Activated CD4-positive, alpha-beta T cell treated with anti-CD3 and anti-CD28 coated beads for 36 hours (primary cell): ENCODE data around the gene C10orf143. TPM values are rescaled to one million over a fixed set of nuclear protein-coding genes. Genes with fewer than 3 reads are reported as not detected.

Experiments used
- ATAC-seq: fragments of 200-7000 bp; cut with Tn5 transposase; one replicate; pipeline ENCODE4 v1.10.0; 2021; ENCODE audit warnings: mild to moderate bottlenecking, moderate library complexity
- CTCF ChIA-PET: fragments of 350-600 bp; sonication (Branson Sonifier 250); formaldehyde crosslinking; loops from one replicate; lab custom pipeline; 2021; ENCODE audit warnings: antibody characterized with exemption; lab: Charles Lee
- POLR2A ChIA-PET: fragments of 350-600 bp; sonication (Branson Sonifier 250); formaldehyde crosslinking; loops from one replicate; lab custom pipeline; 2021; ENCODE audit warnings: antibody characterized with exemption, inconsistent platforms; lab: Charles Lee
- DNase-seq: peaks from one replicate; pipeline ENCODE4 v3.0.0-alpha.2; 2020
- H3K27ac Mint-ChIP-seq: one replicate; pipeline ENCODE4 v1.8.0; 2021; ENCODE audit warnings: mixed read lengths
- H3K27me3 Mint-ChIP-seq: one replicate; pipeline ENCODE4 v1.8.0; 2021; ENCODE audit warnings: mixed read lengths
- H3K36me3 Mint-ChIP-seq: one replicate; pipeline ENCODE4 v1.8.0; 2021; ENCODE audit warnings: low read depth, mixed read lengths
- H3K4me1 Mint-ChIP-seq: one replicate; pipeline ENCODE4 v1.8.0; 2021; ENCODE audit warnings: mixed read lengths
- H3K4me3 Mint-ChIP-seq: one replicate; pipeline ENCODE4 v1.8.0; 2021; ENCODE audit warnings: mild to moderate bottlenecking, moderate library complexity, mixed read lengths
- H3K9me3 Mint-ChIP-seq: one replicate; pipeline ENCODE4 v1.8.0; 2021; ENCODE audit warnings: low read depth, mixed read lengths
- intact Hi-C, 2 experiments: fragments of 100-400 bp; cut with DNase I in 1 of 2; cut with micrococcal nuclease in 1 of 2; formaldehyde crosslinking; loops; one replicate each; pipeline versions ENCODE4 v1.14.2 to v1.15.1; 2022 to 2024; cut with DNase I, micrococcal nuclease
- total RNA-seq, 2 experiments: library from RNA; stranded (reverse); gene quantifications; one replicate each; pipeline ENCODE4 v1.2.3, GENCODE V29; 2021

Gene C10orf143
- total RNA-seq, 2 experiments from 2014 or later = 4.0 to 5.4 TPM

DNA sequence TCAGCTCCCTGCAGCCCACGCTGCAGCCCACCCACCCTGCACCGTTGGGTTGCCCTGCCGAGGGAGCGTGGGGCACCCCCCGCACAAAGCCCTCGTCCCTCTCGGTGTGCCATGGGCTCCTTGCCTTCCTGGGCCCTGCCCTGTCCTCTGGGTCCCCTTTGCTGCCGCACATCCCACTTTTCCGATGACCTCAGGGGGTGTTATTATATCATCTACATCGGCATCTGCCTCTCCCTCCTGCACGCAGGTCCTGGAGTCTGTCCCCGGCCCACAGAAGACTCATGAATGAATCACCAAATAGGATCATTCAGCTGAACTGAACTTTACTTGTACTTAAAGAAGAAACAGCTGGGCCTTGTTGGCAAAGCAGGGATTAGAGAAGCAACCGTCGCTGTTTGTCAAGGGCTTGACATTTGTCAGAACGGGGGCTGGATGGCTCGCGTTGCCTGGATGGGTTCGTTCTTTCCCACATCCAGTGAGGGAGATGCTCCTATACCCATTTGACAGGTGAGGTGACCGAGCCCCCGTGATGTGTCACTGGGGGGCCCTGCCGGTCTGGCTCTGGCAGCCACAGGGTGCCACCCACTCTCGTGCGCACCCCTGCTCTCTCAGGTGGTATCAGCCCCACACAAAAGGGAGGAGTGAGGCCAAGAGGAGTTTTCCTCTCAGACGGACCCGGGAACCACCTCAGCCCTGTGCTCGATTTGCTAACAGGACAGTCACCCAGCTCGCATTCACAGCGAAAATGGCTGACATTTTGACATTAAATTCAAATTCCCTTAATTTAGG is 87.9 kb downstream of the C10orf143 start:
- H3K36me3 Mint-ChIP-seq = no peaks in the 10 kb centered on the region
- no peaks in the 10 kb centered on the region for H3K27me3 Mint-ChIP-seq
- no peak overlapping the region for H3K4me3 Mint-ChIP-seq
- H3K4me1 Mint-ChIP-seq = no peaks in the 10 kb centered on the region
- intact Hi-C loops = no loop called here
- ChIA-PET CTCF (interaction anchor here (0.7 kb wide), 1 partner anchor 23 kb away, joined by 5 read pairs; no protein-coding TSS in a partner anchor), POLR2A (no interaction called here)
- no peak overlapping the region for H3K27ac Mint-ChIP-seq
- ATAC-seq (no peak), DNase-seq (no peak)
- H3K9me3 Mint-ChIP-seq = no peaks in the 10 kb centered on the region

DNA sequence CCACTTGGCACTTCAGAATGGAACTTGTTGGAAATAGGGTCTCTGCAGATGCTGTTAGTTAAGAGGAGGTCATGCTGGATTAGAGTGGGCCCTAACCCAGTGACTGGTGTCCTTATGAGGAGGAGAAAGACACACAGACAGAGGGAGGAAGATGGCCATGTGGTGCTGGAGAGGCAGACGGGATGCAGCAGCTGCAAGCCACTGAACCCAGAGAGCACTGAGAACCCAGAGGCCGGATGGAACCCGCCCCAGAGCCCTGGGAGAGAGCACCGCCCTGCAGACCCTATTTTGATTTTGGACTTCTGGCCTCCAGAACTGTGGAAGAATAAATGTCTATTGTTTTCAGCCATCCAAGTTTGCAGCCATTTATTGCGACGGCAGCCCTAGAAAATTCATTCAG is 88.5 kb downstream of the C10orf143 start:
- no peak overlapping the region for H3K4me3 Mint-ChIP-seq
- POLR2A ChIA-PET = no interaction called here

DNA sequence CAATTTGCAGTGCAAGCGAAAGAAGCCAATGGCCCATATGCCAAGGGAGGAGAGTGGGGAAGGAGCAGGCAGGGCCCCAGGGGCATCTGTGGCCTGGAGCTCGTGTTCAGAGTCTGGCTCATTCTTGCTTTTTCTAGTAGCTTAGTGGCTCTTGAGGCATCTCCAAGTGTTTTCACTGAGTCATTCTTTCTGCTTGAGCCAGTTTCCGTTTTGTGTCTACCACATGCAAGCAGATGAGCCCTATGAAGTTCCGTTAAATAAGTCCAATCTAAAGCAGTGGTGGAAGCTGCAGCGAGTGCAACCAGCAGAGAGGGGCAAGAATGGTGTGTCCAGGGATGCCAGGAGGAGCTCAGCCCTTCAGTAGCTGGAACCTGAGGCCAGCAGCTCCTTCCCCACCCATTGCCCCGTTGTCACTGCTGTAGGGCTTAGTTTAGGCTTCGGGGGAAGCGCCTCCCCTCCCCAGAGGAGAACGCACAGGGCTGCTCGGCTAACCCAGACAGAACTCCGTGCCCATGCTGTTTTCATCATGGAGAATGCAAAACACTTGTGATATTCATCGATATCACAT is 89.2 kb downstream of the C10orf143 start:
- H3K27ac Mint-ChIP-seq = no peak overlapping the region
- no peaks in the 10 kb centered on the region for H3K9me3 Mint-ChIP-seq
- POLR2A ChIA-PET = no interaction called here
- H3K36me3 Mint-ChIP-seq = no peaks in the 10 kb centered on the region
- CTCF ChIA-PET = no interaction called here
- ATAC-seq = peak; percentile 53
- H3K4me1 Mint-ChIP-seq = no peaks in the 10 kb centered on the region
- H3K27me3 Mint-ChIP-seq = no peaks in the 10 kb centered on the region
- intact Hi-C loops = no loop called here
- no peak overlapping the region for H3K4me3 Mint-ChIP-seq
- DNase-seq = peak; percentile 32

More for the DNA sequence above, 88.5 kb downstream of the C10orf143 start:
- intact Hi-C loops = no loop called here
- H3K27ac Mint-ChIP-seq = no peak overlapping the region
- H3K4me1 Mint-ChIP-seq = no peaks in the 10 kb centered on the region
- DNase-seq (no peak), ATAC-seq (no peak)
- H3K36me3 Mint-ChIP-seq = no peaks in the 10 kb centered on the region
- no peaks in the 10 kb centered on the region for H3K27me3 Mint-ChIP-seq
- no peaks in the 10 kb centered on the region for H3K9me3 Mint-ChIP-seq
- CTCF ChIA-PET = no interaction called here

DNA sequence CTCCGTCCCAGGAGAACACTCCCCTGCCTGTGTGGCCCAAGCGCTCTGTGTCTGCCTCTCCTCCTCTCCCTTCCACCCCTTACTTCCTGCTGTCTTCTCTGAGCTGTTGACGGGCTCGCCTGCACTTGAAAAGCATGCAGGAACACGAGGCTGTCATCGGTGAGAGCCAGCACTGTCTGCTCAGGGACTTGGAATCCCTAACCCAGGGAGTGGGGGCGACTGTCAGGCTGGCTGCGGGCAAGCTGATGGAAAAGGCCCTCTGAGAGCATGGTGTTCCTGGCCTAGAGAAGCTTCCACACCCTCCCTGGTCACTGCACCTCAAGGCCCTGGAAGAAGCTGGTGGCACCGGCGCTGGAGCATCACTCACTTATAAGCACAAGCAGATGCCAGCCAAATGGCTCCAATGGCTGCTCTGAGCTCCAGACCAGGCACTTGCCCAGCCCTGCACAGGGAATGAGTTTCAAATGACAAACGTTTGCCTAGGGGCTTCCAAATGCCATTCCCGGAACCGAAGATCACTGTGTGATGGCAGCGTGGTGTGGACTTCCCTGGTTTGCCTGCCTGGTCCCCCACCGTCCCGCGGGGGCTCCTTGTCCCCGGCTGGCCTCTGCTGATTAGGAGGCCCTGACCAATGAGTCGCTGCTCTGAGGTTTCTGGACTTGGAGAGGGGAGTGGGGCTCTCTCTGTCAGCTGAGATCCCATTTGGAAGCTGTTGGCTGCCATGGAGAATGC is 89.8 kb downstream of the C10orf143 start:
- Mint-ChIP-seq H3K27me3 (no peaks in the 10 kb centered on the region), H3K4me3 (no peak overlapping the region), H3K27ac (no peak overlapping the region), H3K4me1 (no peaks in the 10 kb centered on the region), H3K36me3 (no peaks in the 10 kb centered on the region), H3K9me3 (no peaks in the 10 kb centered on the region)
- ChIA-PET CTCF (no interaction called here), POLR2A (no interaction called here)
- DNase-seq = no peak
- intact Hi-C loops = no loop called here
- no peak for ATAC-seq

- no peaks in the 10 kb centered on the region for H3K36me3 Mint-ChIP-seq
- H3K27me3 Mint-ChIP-seq = no peaks in the 10 kb centered on the region
- CTCF ChIA-PET = interaction anchor here (0.8 kb wide), 1 partner anchor 91 kb away, joined by 3 read pairs; the partner anchor contains the start of gene C10orf143
- ATAC-seq (peak; percentile 23), DNase-seq (no peak)
- no peak overlapping the region for H3K4me3 Mint-ChIP-seq
- H3K27ac Mint-ChIP-seq = no peak overlapping the region
- H3K9me3 Mint-ChIP-seq = no peaks in the 10 kb centered on the region
- intact Hi-C loops = no loop called here
- no peaks in the 10 kb centered on the region for H3K4me1 Mint-ChIP-seq
- POLR2A ChIA-PET = no interaction called here
Observed at GRCh38 chr10:130018730-130019185, 91.9 kb downstream of the C10orf143 start.

- Mint-ChIP-seq H3K27me3 (no peaks in the 10 kb centered on the region), H3K9me3 (no peaks in the 10 kb centered on the region), H3K36me3 (no peaks in the 10 kb centered on the region), H3K27ac (no peak overlapping the region), H3K4me1 (no peaks in the 10 kb centered on the region), H3K4me3 (no peak overlapping the region)
- CTCF ChIA-PET = interaction anchor here (0.8 kb wide), 1 partner anchor 92 kb away, joined by 3 read pairs; the partner anchor contains the start of gene C10orf143
- peak; percentile 83 for ATAC-seq
- DNase-seq = peak; percentile 51
- intact Hi-C loops = no loop called here
- POLR2A ChIA-PET = interaction anchor here (0.6 kb wide), 1 partner anchor 382 kb away, joined by 3 read pairs; no protein-coding TSS in a partner anchor
Observed at GRCh38 chr10:130018265-130018664, 92.4 kb downstream of the C10orf143 start.

- H3K4me1 Mint-ChIP-seq = no peaks in the 10 kb centered on the region
- no peak for DNase-seq
- no peak for ATAC-seq
- H3K36me3 Mint-ChIP-seq = no peaks in the 10 kb centered on the region
- H3K27me3 Mint-ChIP-seq = no peaks in the 10 kb centered on the region
- H3K9me3 Mint-ChIP-seq = no peaks in the 10 kb centered on the region
- no peak overlapping the region for H3K4me3 Mint-ChIP-seq
- intact Hi-C loops = no loop called here
- CTCF ChIA-PET = no interaction called here
- no peak overlapping the region for H3K27ac Mint-ChIP-seq
- POLR2A ChIA-PET = interaction anchor here (0.6 kb wide), 1 partner anchor 382 kb away, joined by 3 read pairs; no protein-coding TSS in a partner anchor
Observed at GRCh38 chr10:130017631-130018022, 93.0 kb downstream of the C10orf143 start.

DNA sequence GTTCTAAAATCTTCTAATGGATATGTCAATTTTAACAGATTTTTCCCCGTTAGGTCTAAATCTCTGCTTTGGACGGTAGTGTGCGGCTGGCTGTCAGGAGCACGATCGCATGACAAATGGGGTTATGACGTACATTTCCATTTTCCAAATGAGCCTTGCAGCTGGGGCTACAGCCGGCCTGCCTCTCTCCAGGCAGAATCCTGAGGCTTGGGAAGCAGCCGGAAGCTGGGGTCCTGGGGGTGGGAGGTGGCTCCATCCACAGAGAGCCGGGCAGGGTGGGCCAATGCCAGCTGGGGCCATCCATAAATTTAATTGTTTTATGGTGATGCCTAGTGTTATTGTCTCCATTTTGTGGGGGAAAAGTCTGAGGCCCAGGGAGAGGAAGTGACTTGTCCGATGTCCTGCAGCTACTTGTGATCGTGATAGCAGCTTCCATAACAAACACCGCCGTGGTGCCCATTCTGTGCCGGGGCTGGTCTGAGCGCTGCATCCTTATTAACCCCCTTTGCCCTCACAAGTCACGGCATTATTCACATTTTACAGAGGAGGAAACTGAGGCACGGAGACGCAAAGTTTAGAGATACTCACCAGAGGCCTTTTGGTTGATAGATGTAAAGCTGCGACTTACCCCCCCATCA is 93.5 kb downstream of the C10orf143 start:
- DNase-seq (no peak), ATAC-seq (no peak)
- no peaks in the 10 kb centered on the region for H3K4me1 Mint-ChIP-seq
- CTCF ChIA-PET = no interaction called here
- H3K36me3 Mint-ChIP-seq = no peaks in the 10 kb centered on the region
- POLR2A ChIA-PET = no interaction called here
- intact Hi-C loops = no loop called here
- no peaks in the 10 kb centered on the region for H3K27me3 Mint-ChIP-seq
- no peak overlapping the region for H3K27ac Mint-ChIP-seq
- H3K4me3 Mint-ChIP-seq = no peak overlapping the region
- no peaks in the 10 kb centered on the region for H3K9me3 Mint-ChIP-seq

GRCh38 chr10:130016095-130016494 is 94.5 kb downstream of the C10orf143 start:
- Mint-ChIP-seq H3K9me3 (no peaks in the 10 kb centered on the region), H3K36me3 (no peaks in the 10 kb centered on the region), H3K27me3 (no peaks in the 10 kb centered on the region), H3K4me1 (no peaks in the 10 kb centered on the region), H3K27ac (no peak overlapping the region), H3K4me3 (no peak overlapping the region)
- ATAC-seq (no peak), DNase-seq (no peak)
- CTCF ChIA-PET = interaction anchor here (0.6 kb wide), 1 partner anchor 17 kb away, joined by 4 read pairs; no protein-coding TSS in a partner anchor
- POLR2A ChIA-PET = no interaction called here
- intact Hi-C loops = no loop called here

GRCh38 chr10:130015075-130015695 is 95.4 kb downstream of the C10orf143 start:
- DNase-seq = no peak
- H3K27ac Mint-ChIP-seq = no peak overlapping the region
- ChIA-PET POLR2A (no interaction called here), CTCF (no interaction called here)
- no peak for ATAC-seq
- intact Hi-C loops = no loop called here
- H3K4me3 Mint-ChIP-seq = no peak overlapping the region
- H3K27me3 Mint-ChIP-seq = no peaks in the 10 kb centered on the region
- H3K4me1 Mint-ChIP-seq = no peaks in the 10 kb centered on the region
- H3K9me3 Mint-ChIP-seq = no peaks in the 10 kb centered on the region
- H3K36me3 Mint-ChIP-seq = no peaks in the 10 kb centered on the region
